GM19193 (cell line): ENCODE measurements around the gene COL13A1.

Experiments
- POLR2A ChIP-seq: IDR thresholded peaks from 4 replicates; pipeline ENCODE4 v1.6.1; 2011; ENCODE audit not compliant: insufficient read depth, insufficient read length; ENCODE audit errors: extremely low read depth

COL13A1 gene

DNA sequence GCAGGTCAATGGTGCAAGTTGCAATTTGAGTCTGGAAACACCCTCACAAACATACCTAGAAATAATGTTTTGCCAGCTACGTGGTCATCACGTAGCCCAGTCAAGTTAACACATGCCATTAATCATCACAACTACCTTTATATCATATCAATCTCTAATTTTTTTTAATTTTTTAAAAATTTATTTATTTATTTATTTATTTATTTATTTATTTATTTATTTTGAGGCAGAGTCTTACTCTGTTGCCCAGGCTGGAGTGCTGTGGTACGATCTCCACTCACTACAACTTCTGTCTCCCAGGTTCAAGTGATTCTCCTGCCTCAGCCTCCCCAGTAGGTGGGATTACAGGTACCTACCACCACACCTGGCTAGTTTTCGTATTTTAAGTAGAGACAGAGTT, 198.6 kb downstream of the COL13A1 start:
- TF ChIP-seq POLR2A, result no peak

DNA sequence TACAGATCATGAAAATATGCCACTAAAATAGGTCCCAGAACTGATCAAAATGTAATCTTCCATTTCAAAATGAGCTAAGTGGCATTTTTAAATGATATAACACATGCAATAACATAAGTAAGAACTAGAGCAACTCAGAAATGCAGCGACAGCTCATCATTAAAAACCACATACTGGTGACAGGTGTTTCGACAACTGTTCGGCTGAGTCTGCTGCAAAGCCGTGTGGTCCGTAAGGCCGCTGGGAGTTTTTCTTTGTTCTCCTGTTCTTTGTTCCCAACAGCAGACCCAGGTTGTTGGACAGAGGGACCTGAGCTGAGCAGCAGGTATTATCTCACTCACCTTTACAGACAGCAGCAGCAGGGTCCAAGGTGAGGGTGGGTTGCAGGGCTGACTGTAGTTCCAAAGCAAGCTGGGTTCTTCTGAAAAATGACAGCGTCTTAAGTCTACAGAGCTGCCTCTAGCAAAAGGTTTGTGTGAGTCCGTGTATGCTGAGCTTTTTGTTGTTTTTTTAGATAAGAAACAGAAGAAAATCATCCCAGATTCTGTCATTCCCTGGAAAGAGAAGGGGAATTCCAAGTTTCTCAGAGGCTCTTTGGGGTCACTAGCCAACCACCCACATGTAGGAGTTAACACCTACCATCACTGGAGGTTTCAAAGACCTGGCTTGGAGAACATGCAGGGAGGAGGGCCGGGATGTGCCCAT, 205.6 kb downstream of the COL13A1 start:
- TF ChIP-seq POLR2A, result no peak
